Measurements from ENCODE around the gene VSX2. TPM values are rescaled to one million over a fixed set of nuclear protein-coding genes. Genes with fewer than 3 reads are reported as not detected.

The VSX2 gene
- total RNA-seq, 4 donors from 2014 or later: not detected

- no peak for ATAC-seq (ENCODE audit: low FRiP score)
- no peak for TF ChIP-seq CTCF (IDR thresholded peaks at IDR 0.05)
- DNase-seq (ENCODE audit: low spot score): no peak
Measured at GRCh38 chr14:74297986-74298385, 58.7 kb downstream of the VSX2 start.

GRCh38 chr14:74299061-74299545 is 59.9 kb downstream of the VSX2 start:
- no peak for DNase-seq (ENCODE audit: low spot score)
- no peak for TF ChIP-seq CTCF (IDR thresholded peaks at IDR 0.05)
- ATAC-seq (ENCODE audit: low FRiP score): peak; percentile 29

- DNase-seq (ENCODE audit: low spot score) (no peak), ATAC-seq (ENCODE audit: low FRiP score) (no peak)
- TF ChIP-seq CTCF (IDR thresholded peaks at IDR 0.05): peak in 1 of 3 donors; percentile 8
Measured at GRCh38 chr14:74301594-74302151, 62.4 kb downstream of the VSX2 start.

GRCh38 chr14:74302152-74302628 is 62.9 kb downstream of the VSX2 start:
- no peak for TF ChIP-seq CTCF (IDR thresholded peaks at IDR 0.05)
- ATAC-seq (ENCODE audit: low FRiP score) (peak; percentile 54), DNase-seq (ENCODE audit: low spot score) (no peak)

- no peak for TF ChIP-seq CTCF (IDR thresholded peaks at IDR 0.05)
- DNase-seq (ENCODE audit: low spot score) (peak; percentile 89), ATAC-seq (ENCODE audit: low FRiP score) (peak; percentile 97)
Measured at GRCh38 chr14:74302634-74303569, 63.7 kb downstream of the VSX2 start, which contains the start of gene ABCD4. Gene ABCD4 (minus strand): TSS chr14:74302934. CDS start chr14:74302912, 22 bp downstream.

GRCh38 chr14:74308695-74309094 is 69.4 kb downstream of the VSX2 start:
- no peak for TF ChIP-seq CTCF (IDR thresholded peaks at IDR 0.05)
- DNase-seq (ENCODE audit: low spot score) (no peak), ATAC-seq (ENCODE audit: low FRiP score) (no peak)

Measured in omental fat pad (tissue), 4 donors.